T-cell (primary cell): ENCODE measurements around the gene XCL2. TPM values are rescaled to one million over a fixed set of nuclear protein-coding genes. Genes with fewer than 3 reads are reported as not detected.
"Not testable (repeated sequence)": the region's sequence is repeated elsewhere in the genome, so short reads cannot be mapped to it uniquely, and the experiment has no call there.

Source experiments
- ATAC-seq, 4 experiments: fragments of 200-7000 bp in 3 of 4; fragments of 150-1000 bp in 1 of 4; cut with Tn5 transposase; replicated peaks in 1 of 4; 1 replicate in 3 of 4; 2 replicates in 1 of 4; pipeline ENCODE4 v1.10.0; 2021; ENCODE audit warnings: moderate library complexity in 3 of 4, mild to moderate bottlenecking in 2 of 4, moderate number of reproducible peaks in 1 of 4
- CTCF ChIA-PET, 2 donors: fragments of 300-600 bp; sonication (Branson Sonifier 250); formaldehyde crosslinking; loops; one replicate each; lab custom pipeline; 2022; ENCODE audit warnings: antibody characterized with exemption in 2 of 2; lab: Charles Lee
- POLR2A ChIA-PET, 2 donors: fragments of 300-600 bp; sonication (Branson Sonifier 250); formaldehyde crosslinking; loops; one replicate each; lab custom pipeline; 2022; ENCODE audit warnings: antibody characterized with exemption in 2 of 2; lab: Charles Lee
- DNase-seq, 35 experiments: peaks; one replicate each; pipeline versions ENCODE4 v3.0.0 to v3.0.0-alpha.2; 2013 to 2023
- H3K27ac ChIP-seq: one replicate; pipeline ENCODE4 v1.5.1; 2013; ENCODE audit warnings: low read length
- H3K27me3 ChIP-seq, 2 experiments: replicated peaks in 1 of 2; 1 replicate in 1 of 2; 2 replicates in 1 of 2; pipeline versions ENCODE4 v1.6.1 to v1.7.0; 2013; ENCODE audit warnings: low read length in 1 of 2, mixed read lengths in 1 of 2; ENCODE audit not compliant: control insufficient read depth in 2 of 2, insufficient read depth in 2 of 2; ENCODE audit errors: extremely low read depth in 1 of 2
- H3K36me3 ChIP-seq, 2 donors: 1 replicate in 1 of 2; 2 replicates in 1 of 2; pipeline versions ENCODE4 v1.6.1 to v1.7.0; 2013; ENCODE audit warnings: low read length in 1 of 2; ENCODE audit not compliant: control insufficient read depth in 2 of 2, insufficient read depth in 1 of 2; ENCODE audit errors: extremely low read depth in 1 of 2
- H3K4me1 ChIP-seq, 2 experiments: 1 replicate in 1 of 2; 2 replicates in 1 of 2; pipeline versions ENCODE4 v1.6.1 to v1.7.0; 2013; ENCODE audit warnings: low read length in 2 of 2, mixed read lengths in 1 of 2; ENCODE audit not compliant: insufficient read depth in 2 of 2, control insufficient read depth in 1 of 2; ENCODE audit errors: extremely low read depth in 1 of 2
- H3K4me3 ChIP-seq, 2 donors: 1 replicate in 1 of 2; 2 replicates in 1 of 2; pipeline versions ENCODE4 v1.5.1 to v1.7.0; 2013; ENCODE audit warnings: mild to moderate bottlenecking in 2 of 2, low read length in 1 of 2, moderate library complexity in 1 of 2; ENCODE audit not compliant: control insufficient read depth in 1 of 2; ENCODE audit errors: extremely low read depth in 1 of 2
- H3K9me3 ChIP-seq: 2 replicates; pipeline ENCODE4 v1.7.0; 2013
- H3K27ac Mint-ChIP-seq, 2 donors: one replicate each; pipeline ENCODE4 v1.8.0; 2020 to 2021; ENCODE audit warnings: mild to moderate bottlenecking in 2 of 2, mixed read lengths in 2 of 2
- H3K27me3 Mint-ChIP-seq, 2 donors: one replicate each; pipeline ENCODE4 v1.8.0; 2021 to 2022; ENCODE audit warnings: mixed read lengths in 2 of 2
- H3K36me3 Mint-ChIP-seq: one replicate; pipeline ENCODE4 v1.8.0; 2021; ENCODE audit warnings: mixed read lengths
- H3K4me1 Mint-ChIP-seq, 3 donors: one replicate each; pipeline ENCODE4 v1.8.0; 2020 to 2022; ENCODE audit warnings: mixed read lengths in 3 of 3, mild to moderate bottlenecking in 1 of 3
- H3K4me3 Mint-ChIP-seq, 3 donors: one replicate each; pipeline ENCODE4 v1.8.0; 2020 to 2022; ENCODE audit warnings: mild to moderate bottlenecking in 3 of 3, mixed read lengths in 3 of 3, moderate library complexity in 3 of 3
- H3K9me3 Mint-ChIP-seq, 3 donors: one replicate each; pipeline ENCODE4 v1.8.0; 2020 to 2022; ENCODE audit warnings: mixed read lengths in 3 of 3
- WGBS: methylation state at CpG from one replicate; pipeline ENCODE4 v1.1.5; 2013; ENCODE audit warnings: missing lambda C conversion rate; ENCODE audit not compliant: insufficient coverage; 5-methylcytosine and 5-hydroxymethylcytosine counted together
- total RNA-seq, 35 experiments: library from RNA in 6 of 35; stranded (reverse) in 6 of 35; fragments of 120-200 nt in 1 of 35; gene quantifications; one replicate each; pipeline versions ENCODE4 v1.2.1 to v1.2.4 and lab custom pipeline; 2013 to 2026

Gene XCL2
- total RNA-seq, 5 donors from 2014 or later (not counting 1 experiment from before 2014, with no cell fraction given): 1.7 to 10.8 (median 4.7) TPM

GRCh38 chr1:168545678-168546552, 2.1 kb upstream of the XCL2 start:
- POLR2A ChIA-PET, H3K27ac ChIP-seq, H3K4me3 Mint-ChIP-seq, H3K9me3 ChIP-seq, H3K9me3 Mint-ChIP-seq, H3K36me3 ChIP-seq, CTCF ChIA-PET, H3K27me3 Mint-ChIP-seq, ATAC-seq, H3K4me1 ChIP-seq, H3K27me3 ChIP-seq, H3K27ac Mint-ChIP-seq, H3K36me3 Mint-ChIP-seq, H3K4me3 ChIP-seq: not testable (repeated sequence)
- peaks cover 9 to 20% (median 9%) of the 10 kb centered on the region in 3 donors for H3K4me1 Mint-ChIP-seq
- WGBS: no CpG with 5 or more reads among the region's 7 CpGs
- DNase-seq: peak in 1 of 35 experiments; percentile 11

- peak overlapping the region in 1 of 2 donors; percentile 33 for H3K4me3 ChIP-seq
- H3K36me3 Mint-ChIP-seq, H3K4me1 ChIP-seq, H3K36me3 ChIP-seq, H3K27ac ChIP-seq, H3K9me3 ChIP-seq, H3K27me3 ChIP-seq, ATAC-seq, DNase-seq, H3K9me3 Mint-ChIP-seq, H3K27me3 Mint-ChIP-seq: not testable (repeated sequence)
- H3K4me3 Mint-ChIP-seq: peak overlapping the region; percentile 2 to 34 (median 21)
- POLR2A ChIA-PET: interaction anchor here in 1 of 2 donors (0.6 kb wide), 1 partner anchor 19 kb away, joined by 3 read pairs; no protein-coding TSS in a partner anchor
- peak overlapping the region in 1 of 2 donors; percentile 69 for H3K27ac Mint-ChIP-seq
- CTCF ChIA-PET: interaction anchor here in 1 of 2 donors (0.6 kb wide), 1 partner anchor 760 kb away, joined by 3 read pairs; no protein-coding TSS in a partner anchor
- 100% methylated on average over 1 of the region's 2 CpGs for WGBS
- H3K4me1 Mint-ChIP-seq: peaks cover 12 to 34% (median 13%) of the 10 kb centered on the region in 3 donors
Measured at GRCh38 chr1:168542978-168543377, 819 bp downstream of the XCL2 start.

GRCh38 chr1:168540798-168541197, 3.0 kb downstream of the XCL2 start:
- peaks cover 33 to 54% (median 34%) of the 10 kb centered on the region in 3 donors for H3K4me1 Mint-ChIP-seq
- H3K4me3 ChIP-seq, H3K27ac Mint-ChIP-seq, H3K36me3 ChIP-seq, H3K36me3 Mint-ChIP-seq, ATAC-seq, H3K27me3 Mint-ChIP-seq, H3K9me3 ChIP-seq, POLR2A ChIA-PET, H3K4me3 Mint-ChIP-seq, H3K9me3 Mint-ChIP-seq, H3K27ac ChIP-seq, DNase-seq, H3K27me3 ChIP-seq, CTCF ChIA-PET: not testable (repeated sequence)
- H3K4me1 ChIP-seq: peaks cover 10 to 11% of the 10 kb centered on the region in 2 experiments
- no CpG with 5 or more reads among the region's 7 CpGs for WGBS

GRCh38 chr1:168535536-168535935, 8.3 kb downstream of the XCL2 start:
- H3K27me3 Mint-ChIP-seq: no peaks in the 10 kb centered on the region
- H3K4me1 Mint-ChIP-seq: peaks cover 75 to 85% (median 77%) of the 10 kb centered on the region in 3 donors
- H3K36me3 Mint-ChIP-seq: peaks cover 8% of the 10 kb centered on the region
- peak overlapping the region; percentile 47 to 65 (median 65) for H3K4me3 Mint-ChIP-seq
- no peaks in the 10 kb centered on the region for H3K36me3 ChIP-seq
- H3K27ac Mint-ChIP-seq: peak overlapping the region; percentile 93 to 94
- DNase-seq: peak in 20 of 35 experiments; percentile 14 to 69 (median 26)
- H3K9me3 Mint-ChIP-seq: peaks cover 0 to 3% (median 0%) of the 10 kb centered on the region in 3 donors
- H3K4me3 ChIP-seq: no peak overlapping the region
- peak overlapping the region; percentile 81 for H3K27ac ChIP-seq
- POLR2A ChIA-PET: interaction anchor here in 1 of 2 donors (0.5 kb wide), 1 partner anchor 95 kb away, joined by 4 read pairs; no protein-coding TSS in a partner anchor
- no peaks in the 10 kb centered on the region for H3K27me3 ChIP-seq
- H3K4me1 ChIP-seq: peaks cover 32 to 57% of the 10 kb centered on the region in 2 experiments
- WGBS: 0% methylated on average over 1 of the region's 1 CpG
- peak; percentile 84 to 91 (median 85) for ATAC-seq
- H3K9me3 ChIP-seq: no peaks in the 10 kb centered on the region
- CTCF ChIA-PET: interaction anchor here (0.5 to 1.9 kb wide), 12 partner anchors 9 to 1013 kb away, joined by 3 to 8 read pairs (median 3); no protein-coding TSS in a partner anchor

GRCh38 chr1:168531615-168532345, 12.0 kb downstream of the XCL2 start:
- Histone ChIP-seq H3K4me1 (peaks cover 32 to 54% of the 10 kb centered on the region in 2 experiments), H3K9me3 (no peaks in the 10 kb centered on the region), H3K27me3 (no peaks in the 10 kb centered on the region), H3K4me3 (no peak overlapping the region), H3K27ac (peak overlapping the region; percentile 38), H3K36me3 (no peaks in the 10 kb centered on the region)
- Mint-ChIP-seq H3K27me3 (no peaks in the 10 kb centered on the region), H3K27ac (peak overlapping the region; percentile 56 to 78), H3K36me3 (no peaks in the 10 kb centered on the region), H3K4me3 (peak overlapping the region in 1 of 3 donors; percentile 73), H3K9me3 (peaks cover 0 to under 1% (median 0%) of the 10 kb centered on the region in 3 donors), H3K4me1 (peaks cover 71 to 76% (median 72%) of the 10 kb centered on the region in 3 donors)
- ChIA-PET CTCF (interaction anchor here in 1 of 2 donors (0.6 to 1.3 kb wide), 2 partner anchors 189 to 815 kb away, joined by 3 to 6 read pairs; no protein-coding TSS in a partner anchor), POLR2A (interaction anchor here in 1 of 2 donors (0.6 kb wide), 1 partner anchor 137 kb away, joined by 5 read pairs; no protein-coding TSS in a partner anchor)
- WGBS: 67% methylated on average over 1 of the region's 2 CpGs
- DNase-seq: peak in 3 of 35 experiments; percentile 15 to 60 (median 30)
- peak; percentile 75 to 90 (median 84) for ATAC-seq

GRCh38 chr1:168529518-168529917, 14.3 kb downstream of the XCL2 start:
- Mint-ChIP-seq H3K27me3 (no peaks in the 10 kb centered on the region), H3K4me3 (no peak overlapping the region), H3K9me3 (peaks cover 0 to under 1% (median 0%) of the 10 kb centered on the region in 3 donors), H3K27ac (peak overlapping the region; percentile 45 to 55), H3K36me3 (no peaks in the 10 kb centered on the region), H3K4me1 (peaks cover 50 to 53% (median 51%) of the 10 kb centered on the region in 3 donors)
- ChIA-PET CTCF (no interaction called here), POLR2A (interaction anchor here in 1 of 2 donors (0.6 kb wide), 1 partner anchor 1055 kb away, joined by 4 read pairs; no protein-coding TSS in a partner anchor)
- WGBS: no CpG with 5 or more reads among the region's 1 CpG
- H3K4me1 ChIP-seq: peaks cover 21 to 37% of the 10 kb centered on the region in 2 experiments
- no peak overlapping the region for H3K27ac ChIP-seq
- DNase-seq: no peak
- no peak overlapping the region for H3K4me3 ChIP-seq
- H3K36me3 ChIP-seq: no peaks in the 10 kb centered on the region
- H3K27me3 ChIP-seq: no peaks in the 10 kb centered on the region
- no peaks in the 10 kb centered on the region for H3K9me3 ChIP-seq
- ATAC-seq: no peak
